HG03439 (cell line): ENCODE measurements around the gene ZNG1B.
"Not testable (repeated sequence)": the region's sequence is repeated elsewhere in the genome, so short reads cannot be mapped to it uniquely, and the experiment has no call there.

ENCODE experiments used
- ATAC-seq: cut with Tn5 transposase; IDR thresholded peaks from one replicate; pipeline ENCODE4 v1.9.1; 2021; ENCODE audit warnings: mild to moderate bottlenecking, moderate library complexity; ENCODE audit not compliant: unreplicated experiment

Gene ZNG1B

GRCh38 chr2:113503094-113504042 is 65.9 kb downstream of the ZNG1B start:
- ATAC-seq, result peak; percentile 60

- not testable (repeated sequence) for ATAC-seq
Measured at GRCh38 chr2:113504081-113504480, 66.6 kb downstream of the ZNG1B start.

DNA sequence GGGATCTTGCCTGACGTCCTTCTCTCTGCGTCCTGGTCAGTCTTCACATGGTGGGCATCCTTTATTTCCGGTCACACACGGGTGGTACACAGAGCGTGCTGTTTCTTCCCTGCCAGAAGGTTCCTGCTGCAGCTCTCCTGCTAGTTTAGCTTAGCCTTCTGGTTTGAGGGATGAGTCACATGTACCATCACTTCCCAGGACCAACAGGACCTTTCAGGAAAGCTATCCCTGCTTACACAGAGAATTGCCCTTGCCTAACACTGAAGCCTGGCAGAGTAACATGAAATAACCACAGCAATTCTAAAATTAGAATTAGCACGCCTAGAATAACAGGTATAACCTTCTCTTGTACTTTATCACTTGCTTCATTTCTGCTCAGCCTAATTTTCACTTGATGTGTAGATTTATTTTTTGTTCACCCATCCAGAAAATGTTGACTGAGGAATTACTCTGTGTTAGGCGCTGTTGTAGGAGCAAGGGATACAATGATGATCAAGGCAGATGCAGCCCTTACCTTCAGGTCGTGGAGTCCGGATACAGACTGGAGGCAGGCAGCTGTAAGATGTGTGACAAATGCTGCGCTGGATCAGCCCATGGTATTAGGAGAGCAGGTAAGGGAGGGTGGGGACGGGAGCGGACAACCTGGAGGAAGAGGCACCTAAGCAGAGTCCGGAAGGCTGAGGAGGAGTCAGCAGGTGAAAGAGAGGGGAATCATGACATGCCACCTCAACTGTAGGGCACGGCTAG is 70.1 kb downstream of the ZNG1B start:
- not testable (repeated sequence) for ATAC-seq

GRCh38 chr2:113508187-113508586 is 70.7 kb downstream of the ZNG1B start:
- not testable (repeated sequence) for ATAC-seq

DNA sequence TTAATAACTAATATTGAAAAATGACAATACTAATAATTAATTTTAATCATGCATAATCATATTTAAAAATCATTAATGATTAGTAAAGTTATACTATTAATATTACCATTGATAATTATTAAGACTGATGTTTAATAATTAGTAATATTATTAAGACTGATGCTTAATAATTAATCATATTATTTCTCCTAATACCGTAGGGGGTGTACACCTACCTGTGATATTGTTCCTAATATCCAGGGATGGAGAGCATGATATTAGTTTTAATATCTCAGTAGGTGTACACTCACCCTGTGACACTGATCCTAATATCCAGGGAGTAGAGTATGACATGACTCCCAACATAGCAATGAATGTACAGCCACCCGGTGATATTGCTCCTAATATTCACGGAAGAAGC is 73.4 kb downstream of the ZNG1B start:
- ATAC-seq, result not testable (repeated sequence)

- ATAC-seq, result not testable (repeated sequence)
Measured at GRCh38 chr2:113511859-113512258, 74.4 kb downstream of the ZNG1B start.

DNA sequence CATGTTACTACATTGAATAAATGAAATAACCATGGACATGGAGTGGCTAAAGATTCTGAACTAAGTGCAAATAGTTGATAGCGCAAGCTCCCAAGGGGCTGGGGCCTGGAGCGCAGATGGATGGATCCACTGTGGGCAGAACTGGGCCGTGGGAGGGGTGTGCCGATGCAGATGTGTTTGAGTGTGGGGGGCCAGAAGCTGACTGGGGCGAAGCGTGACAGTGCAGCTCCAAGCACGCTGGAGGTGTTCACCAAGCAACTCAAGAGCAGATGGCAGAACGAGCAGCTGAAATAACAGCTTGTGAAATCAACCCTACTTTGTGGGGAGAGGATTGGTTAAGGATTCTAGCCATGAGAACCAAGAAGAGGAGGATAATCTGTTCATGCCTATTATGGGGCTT is 78.0 kb downstream of the ZNG1B start:
- ATAC-seq, result not testable (repeated sequence)

DNA sequence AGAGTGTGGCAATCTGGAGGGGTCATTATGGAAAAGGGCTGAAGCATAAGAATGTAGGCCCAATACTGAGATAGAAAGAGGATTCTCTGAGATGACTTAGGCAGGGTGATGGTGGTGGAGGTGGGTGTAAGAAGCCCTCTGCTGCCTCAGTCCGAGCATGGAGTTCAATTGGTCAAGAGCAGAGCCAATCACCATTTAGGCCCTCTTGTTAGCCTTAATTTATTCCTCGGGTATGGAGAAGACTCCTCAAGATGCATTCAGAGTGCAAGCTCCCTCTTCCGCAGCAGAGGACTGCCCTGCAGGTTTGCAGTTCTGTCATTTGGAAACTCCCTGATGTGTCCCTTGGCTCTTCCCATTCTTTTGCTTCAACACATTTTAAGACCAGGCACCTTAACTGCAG is 78.5 kb downstream of the ZNG1B start:
- ATAC-seq, result not testable (repeated sequence)

- ATAC-seq, result not testable (repeated sequence)
Measured at GRCh38 chr2:113517025-113517424, 79.5 kb downstream of the ZNG1B start.

DNA sequence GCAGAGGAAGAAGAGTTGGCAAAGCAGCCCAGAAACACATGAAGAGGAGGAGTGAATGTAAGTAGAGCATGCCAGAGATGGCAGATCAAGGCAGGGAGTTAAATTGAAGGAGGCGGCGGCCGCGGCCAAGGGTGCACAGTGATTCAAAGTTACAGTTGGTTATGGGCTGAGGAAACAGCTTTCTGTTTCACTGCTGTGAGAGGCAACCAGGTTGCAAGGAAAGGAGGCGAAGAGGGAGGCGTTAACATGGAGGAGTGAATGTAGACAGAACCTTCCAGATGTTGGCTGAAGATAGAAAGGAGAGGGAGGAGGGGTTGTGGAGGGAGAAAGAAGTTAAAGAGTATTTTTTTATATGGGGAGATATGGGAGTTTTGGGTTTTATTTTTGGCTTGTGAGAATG is 83.3 kb downstream of the ZNG1B start:
- not testable (repeated sequence) for ATAC-seq

GRCh38 chr2:113521492-113521891 is 84.0 kb downstream of the ZNG1B start:
- not testable (repeated sequence) for ATAC-seq

DNA sequence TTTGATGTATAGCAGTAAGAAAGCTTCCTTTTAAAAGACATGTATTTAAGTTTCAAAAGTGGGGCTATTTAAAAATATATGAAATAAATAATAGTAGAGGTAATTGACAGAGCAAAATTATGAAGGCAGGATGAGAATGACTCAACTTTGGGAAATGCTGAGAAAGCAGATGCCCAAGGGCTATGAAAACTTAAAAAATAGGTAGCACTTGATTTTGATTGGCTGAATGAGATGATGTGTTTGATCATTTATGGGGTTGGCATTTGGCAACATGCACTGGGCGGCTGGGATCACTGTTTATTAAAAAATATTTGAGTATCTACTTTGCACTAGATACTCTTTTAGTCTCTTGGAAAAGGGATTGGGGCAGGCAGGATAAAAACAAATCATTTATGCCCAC is 87.5 kb downstream of the ZNG1B start:
- not testable (repeated sequence) for ATAC-seq

GRCh38 chr2:113527350-113528045 is 90.0 kb downstream of the ZNG1B start:
- ATAC-seq, result peak; percentile 84

DNA sequence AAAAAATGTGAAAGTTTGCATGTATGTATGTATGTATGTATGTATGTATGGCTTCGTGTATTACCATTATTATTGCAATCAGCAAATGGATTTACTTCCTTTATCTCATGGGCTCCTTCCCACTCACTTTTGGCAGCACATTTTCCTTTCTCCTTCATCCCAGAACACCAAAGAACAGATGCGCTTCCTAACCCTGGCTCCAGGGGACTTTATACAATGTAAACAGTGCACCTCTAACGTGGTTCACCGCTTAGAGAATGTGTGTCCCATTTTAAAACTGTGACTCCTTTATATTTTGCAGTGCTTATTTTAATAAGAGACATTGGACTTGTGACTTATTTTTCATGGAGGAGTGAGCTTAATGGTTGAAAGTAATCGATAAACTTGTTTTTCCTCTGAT is 90.6 kb downstream of the ZNG1B start:
- ATAC-seq, result not testable (repeated sequence)

DNA sequence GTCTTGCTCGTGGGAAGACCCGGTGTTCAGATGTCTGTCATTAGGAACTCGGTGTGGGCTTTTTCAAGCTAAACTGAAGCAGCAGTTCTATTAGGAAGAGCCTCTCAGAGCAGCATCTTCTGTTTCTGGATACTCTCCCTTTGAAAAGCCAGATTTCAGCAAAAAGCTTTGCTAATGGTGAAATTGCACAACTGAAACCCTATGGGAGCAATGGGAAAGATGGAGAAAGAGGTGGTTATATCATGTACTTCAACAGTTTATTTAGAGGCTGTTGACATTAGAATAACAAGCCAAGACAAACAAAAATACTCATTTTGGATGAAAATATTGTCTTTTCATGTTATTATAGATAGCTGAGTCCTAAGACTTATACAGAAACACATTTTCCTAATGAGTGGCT is 91.4 kb downstream of the ZNG1B start:
- not testable (repeated sequence) for ATAC-seq

- ATAC-seq, result not testable (repeated sequence)
Measured at GRCh38 chr2:113532991-113533390, 95.5 kb downstream of the ZNG1B start.

DNA sequence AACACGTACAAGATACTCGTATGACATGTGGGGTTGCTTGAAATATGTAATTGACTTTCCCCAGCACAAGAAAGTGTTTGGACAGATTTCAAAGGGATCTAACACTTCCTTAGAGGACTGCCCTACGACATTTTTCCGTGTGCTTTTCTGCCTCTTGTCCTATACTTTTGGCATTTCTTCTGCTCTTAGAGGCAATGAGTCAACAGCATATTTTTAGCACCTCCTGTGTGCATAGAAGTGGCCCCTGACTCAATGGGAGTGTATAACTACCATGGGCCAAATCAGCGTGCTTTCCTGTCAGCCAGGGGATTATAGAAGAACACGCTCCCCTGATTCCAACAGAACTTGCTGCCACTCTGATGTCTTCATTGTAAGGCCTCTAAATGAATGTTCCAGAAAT is 99.1 kb downstream of the ZNG1B start:
- not testable (repeated sequence) for ATAC-seq

DNA sequence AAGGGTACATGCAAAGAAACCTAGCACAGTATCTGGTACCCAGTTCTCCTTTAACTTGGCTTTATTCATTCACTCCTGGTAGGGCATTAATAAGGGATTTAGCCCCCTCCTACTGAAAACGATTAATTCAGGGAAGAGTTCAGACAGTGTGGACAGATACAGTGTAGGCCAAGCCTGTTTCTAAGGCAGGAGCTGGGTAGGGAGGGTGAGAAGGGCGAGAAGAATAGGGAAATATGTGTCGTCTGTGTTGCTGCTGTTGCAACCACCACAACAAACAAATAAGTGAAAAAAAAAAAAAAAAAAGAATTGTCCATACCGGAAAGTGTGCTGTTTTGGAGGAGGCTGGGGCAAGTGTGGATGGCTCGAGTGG is 103.3 kb downstream of the ZNG1B start:
- not testable (repeated sequence) for ATAC-seq

GRCh38 chr2:113541204-113541975 is 103.9 kb downstream of the ZNG1B start:
- not testable (repeated sequence) for ATAC-seq

DNA sequence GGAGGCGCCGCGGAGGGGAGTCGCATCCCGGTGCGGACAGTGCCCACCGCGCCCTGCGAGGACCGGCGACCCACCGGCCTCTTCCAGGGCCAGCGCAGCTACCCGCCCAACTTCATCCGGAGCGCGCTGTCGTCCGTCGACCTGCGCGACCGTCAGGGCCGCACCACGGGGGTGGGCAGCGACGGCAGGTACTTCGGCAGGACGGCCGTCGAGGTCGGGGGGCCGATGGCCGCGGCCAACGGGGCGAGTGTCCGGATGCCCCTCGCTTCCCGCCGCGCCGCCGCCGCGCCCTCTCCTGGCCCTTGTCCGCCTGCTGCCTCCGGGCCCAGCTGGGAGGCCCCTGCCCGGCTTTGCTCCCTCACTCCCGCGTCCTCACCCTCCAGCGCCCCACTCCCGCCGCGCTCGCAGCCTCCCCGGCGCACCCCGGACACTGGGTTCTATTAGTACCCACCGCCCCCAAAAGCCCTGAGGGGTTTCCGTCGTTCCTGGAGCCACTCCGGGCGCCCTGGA is 104.5 kb downstream of the ZNG1B start:
- not testable (repeated sequence) for ATAC-seq
